Fibroblast of skin of scalp (primary cell): ENCODE data around the gene TTC9B.
"Not testable (repeated sequence)": the region's sequence is repeated elsewhere in the genome, so short reads cannot be mapped to it uniquely, and the experiment has no call there.

Source experiments
- DNase-seq: peaks from one replicate; pipeline ENCODE4 v3.0.0-alpha.2; 2013

TTC9B gene

DNA sequence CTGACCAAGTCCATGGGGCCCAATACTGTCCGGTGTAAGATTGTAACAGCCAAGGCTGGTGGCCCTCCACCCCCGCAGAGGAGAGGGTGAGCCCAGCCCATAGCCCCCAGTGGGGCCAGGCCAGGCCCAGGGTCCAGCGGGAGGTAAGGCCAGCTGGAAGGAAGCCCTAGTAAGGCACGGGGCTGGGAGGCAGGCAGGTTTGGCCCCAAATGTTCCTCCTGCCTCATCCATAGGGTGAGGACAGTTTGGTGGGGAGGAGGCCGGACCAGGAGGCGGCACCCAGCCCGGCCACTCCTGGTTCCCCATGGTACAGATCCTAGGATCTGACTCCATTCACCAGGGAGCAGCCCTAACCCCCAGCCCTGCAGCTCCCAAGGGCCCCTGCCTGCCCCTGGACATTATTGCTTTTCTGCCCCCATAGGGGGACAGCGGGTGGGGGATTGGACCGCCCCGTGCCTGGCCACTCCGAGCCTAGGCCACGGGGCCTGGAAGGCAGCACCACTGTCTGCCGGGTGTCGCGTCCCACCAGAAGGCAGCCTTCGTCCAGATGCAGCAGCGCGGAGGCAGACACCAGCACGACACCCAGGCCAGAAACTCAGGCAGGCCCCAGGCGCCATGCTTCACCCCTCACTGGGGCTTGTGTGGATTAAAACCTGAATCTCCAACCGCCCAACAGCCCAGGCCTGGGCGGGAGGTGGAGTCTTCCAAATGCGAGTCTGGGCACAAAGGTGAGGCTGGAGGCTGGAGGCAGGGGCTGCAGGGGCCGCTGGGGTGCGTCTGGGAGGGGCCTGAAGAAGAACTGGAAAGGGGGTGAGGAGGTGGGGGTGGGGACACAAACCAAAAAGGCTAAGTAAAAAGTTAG, 15.0 kb upstream of the TTC9B start:
- DNase-seq, result no peak

DNA sequence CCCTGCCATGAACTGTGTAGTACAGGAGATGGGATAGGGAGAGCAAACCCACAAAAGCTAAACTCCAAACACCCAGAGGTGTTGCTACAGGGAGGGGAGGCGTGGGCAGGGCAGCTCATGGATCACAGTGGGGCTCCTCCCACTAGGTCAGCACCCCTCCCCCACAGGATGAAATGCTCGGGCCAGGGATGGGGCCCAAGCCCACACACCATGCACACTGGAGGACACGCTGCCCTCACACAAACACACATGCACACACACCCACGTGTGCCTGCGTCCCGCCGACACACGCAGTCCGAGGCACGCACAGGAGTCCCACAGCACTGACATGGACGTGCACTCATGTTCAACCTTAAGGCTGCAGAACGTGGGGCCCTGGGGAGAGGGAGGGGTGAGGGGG, 14.3 kb upstream of the TTC9B start:
- DNase-seq, result no peak

DNA sequence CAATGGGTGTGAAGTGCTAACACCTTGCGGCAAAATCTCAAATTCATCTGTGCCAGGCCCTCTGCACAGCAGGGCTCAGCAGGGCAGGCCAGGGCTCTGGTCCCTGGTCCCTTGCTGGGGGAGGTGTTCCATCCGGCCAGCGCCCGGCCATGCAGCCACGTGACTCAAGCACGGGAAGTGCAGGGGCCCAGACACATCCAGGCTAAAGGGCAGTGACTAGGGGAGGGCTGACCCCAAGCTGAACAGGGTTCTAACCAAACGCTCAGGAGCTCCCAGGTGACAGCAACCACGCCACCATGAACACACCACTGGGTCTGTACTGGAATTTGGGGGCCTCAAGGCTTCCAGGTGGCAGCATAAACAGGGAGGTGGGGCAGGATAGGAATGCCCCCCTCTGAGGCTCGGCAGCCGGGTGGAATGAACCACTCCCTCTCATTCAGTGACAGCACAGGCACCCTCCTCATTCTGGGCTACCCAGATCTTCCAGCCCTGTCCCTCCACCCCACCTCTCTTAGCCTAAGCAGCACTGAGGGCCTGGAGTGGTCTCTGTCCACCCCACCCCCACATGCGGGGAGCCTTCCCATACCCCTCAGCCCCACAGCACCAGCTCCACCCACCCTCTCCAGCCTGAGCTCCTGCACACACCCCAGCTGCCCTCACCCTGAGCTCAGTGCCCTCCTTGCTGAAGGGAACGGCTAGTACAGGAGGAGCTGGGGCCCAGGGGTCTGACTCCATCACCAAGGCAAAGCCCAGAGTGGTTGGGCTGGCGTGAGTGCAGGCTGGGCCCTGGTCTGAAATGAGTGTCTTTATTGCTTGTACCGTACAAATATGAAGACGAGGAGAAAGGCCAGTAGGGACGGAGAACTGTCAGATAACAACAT, 13.6 kb upstream of the TTC9B start:
- DNase-seq, result no peak

DNA sequence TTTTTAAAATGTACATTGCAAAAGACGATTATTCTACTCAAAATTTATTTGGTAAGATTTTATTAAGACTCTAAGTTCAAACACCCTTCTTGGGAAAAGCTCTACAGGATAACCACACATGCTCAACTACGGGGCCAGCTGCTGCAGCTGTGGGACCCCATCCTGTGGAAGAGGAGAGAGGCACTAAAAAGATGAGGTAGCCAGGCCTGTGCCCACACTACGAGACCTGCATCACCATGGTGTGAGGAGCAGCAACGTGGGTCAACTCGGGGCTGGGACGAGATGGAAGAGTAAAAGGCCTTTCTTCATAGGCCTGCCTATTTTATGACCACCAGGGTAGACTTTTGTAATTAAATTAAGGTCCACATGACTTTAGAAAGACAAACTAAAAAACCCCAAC, 12.9 kb upstream of the TTC9B start:
- DNase-seq, result no peak

DNA sequence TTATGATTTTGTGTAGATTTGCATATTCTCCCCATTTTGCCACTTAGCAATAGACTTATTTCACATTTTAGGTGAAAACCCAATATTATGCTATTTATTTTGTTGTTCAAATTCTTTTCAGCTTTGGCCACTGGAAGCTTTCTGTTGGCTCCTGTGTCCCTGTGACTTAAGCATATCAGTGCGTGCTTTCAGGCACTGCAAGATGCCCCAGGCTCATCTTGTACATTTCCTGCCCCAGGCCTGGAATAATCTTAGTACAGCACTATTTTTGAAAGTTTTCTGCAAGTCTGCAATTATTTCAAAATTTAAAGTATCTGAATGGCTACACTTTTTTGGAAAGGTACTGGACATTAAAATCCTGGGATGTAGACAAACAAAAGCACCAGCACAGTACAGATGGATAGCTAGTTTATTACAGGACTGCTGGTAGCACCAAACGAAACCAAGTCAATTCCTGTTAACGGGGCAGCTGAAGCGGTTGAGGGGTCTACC, 11.8 kb upstream of the TTC9B start:
- no peak for DNase-seq

DNA sequence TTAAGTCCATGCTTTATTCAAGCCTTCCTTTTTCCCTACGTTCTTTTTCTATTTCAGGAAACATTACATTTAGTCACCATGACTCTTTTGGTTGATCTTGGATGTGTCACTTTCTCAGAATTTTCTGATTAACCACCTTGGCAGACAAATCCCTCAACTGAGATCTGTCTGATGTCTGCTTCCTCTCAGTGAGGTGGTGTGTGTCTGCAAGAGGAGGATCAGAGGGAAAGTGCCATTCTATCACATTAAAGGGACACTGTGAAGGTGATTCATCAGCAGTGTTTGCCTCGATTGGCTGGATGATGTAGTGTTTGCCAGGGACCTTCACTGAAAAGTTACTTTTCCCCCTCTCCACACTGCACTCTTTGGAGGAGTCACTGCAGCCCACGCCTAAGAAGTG, 11.3 kb upstream of the TTC9B start:
- no peak for DNase-seq

DNA sequence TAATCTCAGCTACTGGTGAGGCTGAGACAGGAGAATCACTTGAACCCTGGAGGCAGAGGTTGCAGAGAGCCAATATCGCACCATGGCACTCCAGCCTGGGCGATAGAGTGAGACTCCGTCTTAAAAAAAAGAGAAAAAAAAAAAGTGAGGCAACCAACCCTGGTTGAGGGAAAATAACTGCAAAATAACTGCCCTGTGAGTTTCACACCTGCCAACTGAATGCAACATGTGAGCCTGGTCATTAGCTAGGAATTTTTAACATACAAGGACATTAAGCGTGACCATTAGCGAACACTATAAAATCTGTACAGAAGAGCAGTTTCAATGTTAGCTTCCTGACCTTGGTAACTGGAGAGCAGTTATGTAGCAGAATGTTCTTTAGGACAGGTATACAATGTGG, 10.7 kb upstream of the TTC9B start:
- no peak for DNase-seq

DNA sequence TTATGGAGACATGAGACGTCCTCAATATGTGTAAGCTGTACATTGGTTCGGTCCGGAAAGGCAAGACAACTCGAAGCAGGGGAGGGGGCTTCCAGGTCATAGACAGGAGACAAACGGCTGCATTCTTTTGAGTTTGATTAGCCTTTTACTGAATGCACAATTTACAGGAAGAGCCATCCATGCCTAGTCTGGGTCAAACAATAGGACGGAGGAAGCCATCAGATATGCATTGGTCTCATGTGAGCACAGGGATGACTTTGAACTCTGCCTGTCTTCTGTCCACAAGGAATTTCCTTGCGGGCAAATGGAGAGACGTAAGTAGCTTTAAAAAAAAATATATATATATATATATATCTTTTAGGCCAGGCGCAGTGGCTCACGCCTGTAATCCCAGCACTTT, 10.2 kb upstream of the TTC9B start:
- no peak for DNase-seq

DNA sequence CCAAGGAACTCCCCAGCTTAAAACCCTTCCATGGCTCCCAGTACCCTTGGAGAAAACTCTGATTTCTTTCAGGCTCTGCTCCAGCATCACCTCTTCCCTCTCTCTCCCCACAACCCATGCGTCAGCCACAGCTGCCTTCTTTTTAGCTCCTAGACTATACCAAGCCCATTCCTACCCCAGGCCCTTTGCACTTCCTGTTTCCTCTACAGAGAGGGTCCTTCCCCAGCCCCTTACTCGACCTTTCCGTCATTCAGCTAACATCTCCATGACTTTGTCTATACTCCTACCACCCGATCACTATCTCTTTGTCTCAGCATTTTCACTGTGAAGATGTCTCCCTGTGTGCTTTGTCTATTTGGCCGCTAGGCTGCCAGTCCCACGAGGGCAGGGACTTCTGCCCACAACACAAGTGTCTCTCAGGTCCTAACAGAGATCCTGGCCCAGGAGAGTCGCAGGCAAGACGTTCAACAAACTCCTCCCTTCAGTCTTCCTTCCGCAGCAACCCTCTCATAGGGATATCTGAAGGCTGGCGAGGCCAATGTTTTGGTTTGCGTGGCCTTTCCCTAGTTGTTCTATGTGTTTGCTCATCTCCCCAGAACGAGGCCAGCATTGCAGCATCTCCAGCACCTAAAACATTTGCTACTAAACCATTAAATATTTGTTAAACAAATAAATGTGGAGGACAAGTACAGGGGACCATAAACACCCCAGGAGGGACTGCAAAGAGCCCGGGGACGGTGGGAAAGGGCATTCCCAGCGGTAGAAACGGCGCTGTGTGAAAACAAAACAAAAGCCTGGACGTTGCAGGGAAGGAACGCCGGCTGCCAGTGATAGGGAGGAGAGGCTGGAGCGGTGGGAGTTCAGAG, 7.5 kb upstream of the TTC9B start:
- peak; percentile 30 for DNase-seq

DNA sequence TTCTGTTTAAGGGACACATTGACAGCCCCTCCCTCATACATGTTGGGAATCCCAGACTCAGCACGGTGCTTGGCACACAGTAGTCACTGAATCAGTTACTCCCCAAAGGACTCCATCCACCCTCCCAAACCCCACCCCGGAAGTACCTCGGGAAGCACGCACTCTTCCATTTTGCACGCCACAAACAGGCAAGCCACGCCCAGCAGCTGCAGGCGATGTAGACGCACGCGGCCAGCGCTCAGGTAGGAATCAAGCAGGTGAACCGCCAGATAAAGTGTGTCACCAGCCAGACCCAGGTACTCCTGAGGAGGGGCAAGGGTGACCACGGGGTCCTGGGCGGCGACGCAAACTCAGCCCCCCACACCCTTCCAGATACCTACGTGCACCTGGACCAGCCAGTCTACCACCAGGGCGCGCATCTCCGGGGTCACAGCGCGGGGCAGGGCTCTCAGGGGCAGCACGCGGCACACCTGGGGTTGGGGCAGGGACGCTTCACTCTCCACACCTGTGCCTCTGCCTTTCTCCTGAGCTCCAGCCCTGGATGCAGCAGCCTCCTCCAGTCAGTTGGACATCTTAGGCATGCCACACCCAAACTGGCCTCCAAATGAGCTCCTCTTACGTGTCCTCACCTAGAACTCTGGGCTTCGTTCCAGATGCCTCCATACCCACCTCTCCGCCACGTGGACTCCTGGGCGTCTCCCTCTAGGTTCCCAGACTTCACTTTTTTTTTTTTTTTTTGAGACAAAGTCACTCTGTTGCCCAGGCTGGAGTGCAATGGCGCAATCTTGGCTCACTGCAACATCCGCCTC, 6.4 kb upstream of the TTC9B start:
- DNase-seq, result no peak

DNA sequence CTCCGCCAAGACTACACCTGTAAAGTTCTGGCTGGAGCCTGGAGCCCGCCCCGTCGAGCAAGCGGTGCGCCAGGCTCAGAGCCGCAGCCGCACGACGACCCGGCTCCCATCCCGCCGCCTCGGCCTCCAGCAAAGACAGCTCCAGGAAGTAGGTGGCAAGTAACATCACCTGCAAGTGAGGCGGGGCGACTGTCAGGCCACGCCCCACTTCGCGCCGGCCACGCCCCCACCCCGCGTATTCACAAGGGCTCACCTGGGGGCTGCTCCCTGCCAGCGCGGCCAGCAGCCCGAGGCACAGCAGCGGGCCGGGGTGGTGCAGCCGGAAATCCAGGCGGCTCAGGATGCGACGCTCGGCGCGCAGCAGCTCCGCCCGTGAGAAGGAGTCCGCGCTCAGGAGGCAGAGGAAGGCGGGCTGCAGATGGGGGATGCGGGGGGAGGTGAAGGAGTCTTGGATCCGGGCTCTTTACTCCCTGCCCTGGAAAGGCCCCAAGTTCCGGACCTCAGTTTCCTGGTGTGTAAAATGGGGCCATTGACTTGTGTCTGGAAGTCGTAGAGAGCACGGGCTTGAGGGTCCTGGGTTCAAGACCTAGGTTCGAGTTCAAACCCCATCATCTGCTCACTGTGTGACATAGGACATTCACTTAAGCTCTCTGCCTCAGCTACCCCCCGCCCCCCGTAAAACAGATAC, 5.1 kb upstream of the TTC9B start:
- no peak for DNase-seq

DNA sequence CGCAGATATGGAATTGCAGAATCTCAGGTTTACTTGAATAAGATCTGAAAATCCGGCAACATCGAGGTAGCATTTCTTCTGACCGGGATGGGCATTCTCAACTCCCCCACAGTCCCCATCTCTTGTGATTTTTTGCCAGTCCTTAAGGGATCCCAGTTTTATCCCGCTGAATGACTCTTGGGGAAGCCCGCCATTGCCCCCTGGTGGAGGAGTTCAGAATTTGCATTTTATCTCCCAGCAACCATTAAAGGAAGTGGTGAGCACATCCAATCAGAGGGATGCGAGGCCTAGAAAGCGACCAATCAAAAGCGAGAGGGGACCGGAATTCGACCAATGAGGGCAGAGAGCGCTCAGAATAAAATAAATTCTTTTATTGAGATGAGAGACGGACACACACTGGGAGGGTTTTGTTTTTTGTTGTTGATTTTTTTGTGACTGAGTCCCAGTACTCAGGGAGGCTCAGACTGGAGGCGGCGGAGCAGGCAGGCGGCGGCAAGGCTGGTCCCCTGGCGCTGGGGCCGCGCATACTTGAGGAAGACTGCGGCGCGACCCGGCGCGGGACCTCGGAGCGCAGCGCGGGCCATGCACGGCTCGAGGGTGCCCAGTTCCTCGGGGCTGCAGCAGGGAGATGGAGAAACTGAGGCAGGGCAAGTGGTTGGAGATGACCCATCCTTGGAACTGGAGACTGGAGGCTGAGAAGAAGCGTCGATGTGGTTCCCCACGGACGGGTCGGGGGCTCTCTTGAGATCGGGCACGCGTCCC, 3.9 kb upstream of the TTC9B start:
- peak; percentile 90 for DNase-seq

DNA sequence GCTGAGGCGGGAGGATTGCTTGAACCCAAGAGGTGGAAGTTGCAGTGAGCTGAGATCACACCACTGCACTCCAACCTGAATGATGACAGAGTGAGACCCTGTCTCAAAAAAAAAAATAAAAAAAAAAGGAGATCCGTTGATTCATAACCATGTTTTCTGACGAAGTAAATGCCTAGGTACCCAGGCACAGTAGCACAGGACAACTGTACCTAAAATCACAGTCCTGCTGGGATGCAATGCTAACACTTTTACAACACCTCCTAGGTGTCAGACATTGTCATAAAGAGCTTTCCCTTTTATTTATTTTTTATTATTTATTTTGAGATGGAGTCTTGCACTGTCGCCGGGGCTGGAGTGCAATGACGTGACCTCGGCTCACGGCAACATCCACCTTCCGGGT, 2.5 kb upstream of the TTC9B start:
- DNase-seq, result no peak

DNA sequence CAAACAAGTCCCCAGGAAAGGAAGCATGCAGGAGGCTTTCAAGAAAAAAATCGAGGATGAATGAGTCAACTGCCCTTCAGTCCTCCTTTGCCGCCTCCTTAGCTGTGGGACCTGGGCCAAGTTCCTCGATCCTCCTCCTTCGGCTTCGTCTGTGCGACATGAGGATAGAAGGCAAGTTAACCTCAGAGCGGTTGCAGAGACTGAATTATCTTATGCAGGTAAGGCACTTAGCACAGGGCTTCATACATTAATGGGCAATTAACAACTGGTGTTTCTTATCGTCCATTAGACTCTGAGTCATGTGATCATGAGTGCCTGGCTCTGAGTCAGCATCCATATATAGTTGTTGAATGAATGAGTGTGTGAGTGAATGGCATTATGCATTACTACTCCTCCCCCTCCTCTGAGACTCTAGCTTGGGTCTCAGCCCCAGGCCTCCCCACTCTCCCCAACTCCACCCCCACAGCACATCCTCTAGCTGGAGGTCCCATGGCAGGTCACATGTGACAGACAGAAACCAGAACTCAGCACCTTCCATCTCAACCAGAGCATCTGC, 1.6 kb upstream of the TTC9B start:
- peak; percentile 43 for DNase-seq

DNA sequence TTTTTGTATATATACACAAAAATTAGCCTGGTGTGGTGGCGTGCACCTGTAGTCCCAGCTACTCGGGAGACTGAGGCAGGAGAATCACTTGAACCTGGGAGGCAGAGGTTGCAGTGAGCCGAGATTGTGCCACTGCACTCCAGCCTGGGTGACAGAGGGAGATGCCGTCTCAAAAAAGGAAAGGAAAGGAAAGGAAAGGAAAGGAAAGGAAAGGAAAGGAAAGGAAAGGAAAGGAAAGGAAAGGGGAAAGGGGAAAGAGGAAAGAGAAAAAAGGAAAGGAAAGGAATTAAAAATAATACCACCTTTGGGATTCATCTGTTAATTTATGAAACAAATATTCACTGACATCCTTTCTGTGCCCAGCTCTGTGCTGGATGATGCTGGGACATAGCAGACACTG, 845 bp upstream of the TTC9B start:
- DNase-seq, result not testable (repeated sequence)

DNA sequence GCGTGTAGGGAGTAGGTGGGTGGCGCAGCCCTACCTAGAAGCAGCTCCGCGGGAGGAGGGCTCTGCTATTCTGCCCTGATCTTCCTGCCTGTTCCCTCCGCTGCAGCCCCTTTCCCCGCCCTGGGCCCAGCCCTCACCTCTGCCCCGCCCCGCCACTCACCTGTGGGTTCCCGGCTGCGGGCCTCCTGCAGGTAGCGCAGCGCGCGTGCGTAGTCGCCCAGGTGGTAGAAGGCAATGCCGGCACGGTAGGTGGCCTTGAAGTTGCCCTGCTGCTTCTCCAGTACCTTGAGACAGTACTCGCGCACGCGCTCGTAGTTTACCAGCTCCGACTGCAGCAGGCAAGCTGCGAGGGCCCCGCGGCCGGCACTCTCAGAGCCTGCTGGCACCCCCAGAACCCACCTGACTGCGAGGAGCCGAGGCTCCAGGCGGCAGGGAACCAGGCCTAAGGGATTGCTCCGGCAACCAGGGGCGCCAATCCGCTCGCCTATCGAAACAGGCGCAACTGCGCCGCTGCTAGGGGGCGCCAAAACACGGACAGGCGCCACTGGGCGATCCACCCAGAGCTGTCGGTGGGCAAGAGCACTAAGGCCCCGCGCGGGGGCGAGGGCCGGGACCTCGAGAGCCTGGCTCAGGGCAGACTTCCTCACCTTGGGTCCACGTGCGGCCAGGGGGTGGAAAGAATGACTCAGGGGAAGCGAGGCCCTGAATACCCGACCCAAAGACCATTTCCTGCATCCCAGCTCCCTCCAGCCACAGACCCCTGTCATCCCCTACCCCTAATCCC, 965 bp downstream of the TTC9B start:
- no peak for DNase-seq

DNA sequence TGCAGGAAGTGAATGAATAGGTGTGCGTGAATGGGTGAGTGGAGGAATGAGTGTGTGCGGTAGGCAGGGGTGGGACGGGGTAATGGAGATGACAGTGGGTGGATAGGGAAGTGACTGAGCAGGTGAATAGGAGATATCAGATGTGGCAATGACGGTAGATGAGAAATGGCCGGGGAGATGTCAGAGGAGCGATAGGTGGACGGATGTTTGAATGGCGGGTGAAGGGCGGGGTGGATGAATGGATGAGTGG, 1.5 kb downstream of the TTC9B start:
- no peak for DNase-seq

DNA sequence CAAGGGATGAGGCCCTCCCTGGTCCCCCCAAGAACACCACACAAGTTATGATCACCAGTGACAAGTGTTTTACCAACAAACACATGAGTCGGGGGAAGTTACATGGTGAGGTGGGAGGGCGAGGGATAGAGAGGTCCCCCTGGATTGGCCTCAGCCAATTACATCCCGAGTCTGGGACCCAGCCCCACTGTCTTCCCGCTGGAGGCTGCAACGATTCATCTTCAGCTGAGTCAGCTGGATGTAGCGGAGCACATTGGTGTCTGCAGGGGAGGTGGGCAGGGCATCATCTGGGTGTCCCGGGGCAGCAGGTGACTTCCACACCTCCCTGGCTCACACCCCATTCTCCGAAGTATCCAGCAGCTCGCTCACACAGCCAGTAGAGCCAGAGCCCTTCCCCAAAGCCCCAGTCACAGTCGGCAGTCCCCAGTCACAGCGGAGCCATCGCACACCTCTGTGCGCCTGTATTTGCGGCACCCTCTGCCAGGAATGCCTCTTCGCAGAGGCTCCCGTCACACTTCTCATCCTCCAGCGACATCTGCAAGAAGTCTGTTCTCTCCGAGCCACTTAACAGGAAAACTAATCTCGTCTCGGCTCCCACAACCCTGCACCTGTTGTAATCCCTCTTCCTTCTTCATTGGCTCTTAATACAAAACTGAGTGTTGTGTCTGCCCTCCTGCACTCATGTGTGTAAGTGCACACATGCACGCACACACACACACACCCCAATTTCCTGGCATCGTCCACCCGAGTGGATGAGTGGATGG, 2.0 kb downstream of the TTC9B start:
- no peak for DNase-seq

DNA sequence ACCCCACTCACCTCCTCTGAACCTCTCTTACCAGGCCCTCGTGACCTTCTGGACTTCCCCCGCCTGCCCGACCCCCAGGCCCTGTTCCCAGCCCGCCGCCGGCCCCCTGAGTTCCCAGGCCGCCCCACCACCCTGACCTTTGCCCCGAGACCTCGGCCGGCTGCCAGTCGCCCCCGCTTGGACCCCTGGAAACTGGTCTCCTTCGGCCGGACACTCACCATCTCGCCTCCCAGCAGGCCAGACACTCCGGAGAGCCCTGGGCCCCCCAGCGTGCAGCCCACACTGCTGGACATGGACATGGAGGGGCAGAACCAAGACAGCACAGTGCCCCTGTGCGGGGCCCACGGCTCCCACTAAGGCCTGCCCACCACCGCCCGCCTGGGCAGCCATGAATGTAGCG, 3.2 kb downstream of the TTC9B start:
- no peak for DNase-seq
